HT1080 (cell line): ENCODE data around the gene SF3B2. TPM values are rescaled to one million over a fixed set of nuclear protein-coding genes. Genes with fewer than 3 reads are reported as not detected.
"Not testable (repeated sequence)": the region's sequence is repeated elsewhere in the genome, so short reads cannot be mapped to it uniquely, and the experiment has no call there.

Source experiments
- DNase-seq: peaks from one replicate; pipeline ENCODE4 v3.0.0-alpha.2; 2015; ENCODE audit warnings: low read depth
- total RNA-seq: library from RNA; depleted of rRNA; stranded (reverse); fragments of >200 nt; shearing (Covaris generic); gene quantifications from 2 replicates; pipeline ENCODE4 v1.2.3, GENCODE V29; 2014

Gene SF3B2
- total RNA-seq, 1 experiment from 2014 or later: 239 TPM

DNA sequence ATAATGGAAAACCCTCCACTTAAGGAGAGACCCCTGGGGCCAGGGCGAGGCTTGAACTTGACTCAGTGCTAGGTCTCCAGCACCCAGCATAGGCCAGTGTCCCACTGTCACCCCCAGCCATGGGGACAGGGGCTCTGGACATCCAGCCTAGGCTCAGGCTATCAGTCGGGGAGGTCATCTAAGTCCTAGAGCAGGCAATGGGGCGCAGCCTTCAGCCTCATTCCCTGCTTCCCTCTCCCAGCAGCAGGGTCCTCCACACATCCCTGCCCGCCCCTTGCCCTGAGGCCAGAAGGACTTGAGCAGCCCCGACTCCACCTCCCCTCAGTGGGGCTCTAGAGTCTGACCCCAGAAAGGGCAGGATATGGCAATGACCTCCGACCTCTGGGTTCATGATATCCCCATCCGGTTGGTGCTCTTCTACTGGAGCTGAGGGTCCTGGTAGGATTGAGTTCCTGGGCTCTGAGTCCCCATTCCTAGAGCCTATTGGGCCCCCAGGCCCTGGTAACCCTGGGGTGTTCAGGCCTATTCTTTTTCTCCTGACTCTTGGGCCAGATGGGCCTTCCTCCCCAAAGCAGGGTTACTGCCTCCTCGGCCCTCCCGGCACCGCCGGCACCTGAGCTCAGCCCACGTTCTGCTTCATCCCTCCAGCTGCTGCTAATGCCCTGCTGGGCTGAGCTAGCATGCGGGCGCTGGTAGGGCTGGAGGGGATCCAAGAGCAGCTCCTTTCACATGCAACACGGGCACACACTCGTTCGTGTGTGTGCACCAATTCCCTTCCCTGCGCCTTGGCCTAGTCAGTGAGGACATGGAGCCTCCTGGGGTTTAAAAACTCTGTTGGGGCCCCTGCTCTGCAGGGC is 36.0 kb upstream of the SF3B2 start:
- no peak for DNase-seq

DNA sequence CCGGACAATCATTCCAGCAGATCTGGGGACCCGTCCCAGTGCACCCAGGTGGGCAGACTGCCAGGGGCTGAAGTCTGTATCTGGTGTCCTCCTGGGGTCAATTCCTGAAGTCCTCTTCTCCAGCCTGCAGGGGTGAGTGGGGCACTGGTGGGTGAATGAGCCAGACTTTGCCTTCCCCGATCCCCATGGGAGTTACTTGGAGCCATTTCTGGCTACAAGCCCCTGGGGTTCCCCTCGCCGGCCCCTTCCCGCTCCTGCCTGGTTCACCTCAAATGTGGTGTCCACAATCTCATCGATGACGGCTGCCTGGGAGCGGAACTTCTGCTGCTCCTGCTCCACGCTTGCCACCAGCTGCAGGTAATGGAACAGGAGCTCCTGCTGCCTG is 35.4 kb upstream of the SF3B2 start:
- no peak for DNase-seq

DNA sequence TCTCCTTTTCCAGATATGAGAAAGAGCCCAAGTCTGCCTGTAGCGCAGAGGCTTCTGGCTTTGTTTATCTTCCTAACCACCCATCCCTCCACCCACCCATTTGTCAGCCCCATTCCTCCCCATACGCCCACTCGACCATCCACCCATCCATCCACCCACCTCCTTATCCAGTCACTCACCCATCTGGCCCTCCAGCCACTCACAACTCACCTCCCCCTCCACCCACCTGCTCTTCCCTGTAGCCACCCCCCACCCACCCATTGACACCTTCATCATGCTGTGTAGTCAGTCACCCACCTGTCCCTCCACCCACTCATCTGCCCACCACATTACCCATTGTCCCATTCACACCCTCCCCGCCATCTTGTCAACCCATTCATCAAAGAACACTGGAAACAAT is 34.8 kb upstream of the SF3B2 start:
- DNase-seq: no peak

DNA sequence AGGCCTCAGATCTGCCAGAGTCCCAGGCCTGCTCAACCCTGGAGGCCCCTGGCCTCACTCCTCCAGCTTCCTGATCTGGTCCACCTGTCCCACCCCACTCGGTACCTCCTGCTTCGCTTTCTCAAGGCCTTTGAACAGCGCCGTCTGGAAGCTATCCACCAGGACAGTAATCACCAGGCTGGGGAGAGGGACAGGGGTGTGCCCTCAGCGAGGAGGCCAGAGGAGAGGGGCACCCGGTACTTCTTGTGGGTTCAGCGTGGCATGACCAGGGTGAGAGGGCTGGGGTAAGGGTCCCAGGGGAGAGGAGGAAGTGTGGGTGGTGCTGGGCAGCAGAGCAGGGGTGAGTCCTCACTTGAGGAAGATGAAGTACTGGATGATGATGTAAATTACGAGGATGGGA is 32.0 kb upstream of the SF3B2 start:
- no peak for DNase-seq

DNA sequence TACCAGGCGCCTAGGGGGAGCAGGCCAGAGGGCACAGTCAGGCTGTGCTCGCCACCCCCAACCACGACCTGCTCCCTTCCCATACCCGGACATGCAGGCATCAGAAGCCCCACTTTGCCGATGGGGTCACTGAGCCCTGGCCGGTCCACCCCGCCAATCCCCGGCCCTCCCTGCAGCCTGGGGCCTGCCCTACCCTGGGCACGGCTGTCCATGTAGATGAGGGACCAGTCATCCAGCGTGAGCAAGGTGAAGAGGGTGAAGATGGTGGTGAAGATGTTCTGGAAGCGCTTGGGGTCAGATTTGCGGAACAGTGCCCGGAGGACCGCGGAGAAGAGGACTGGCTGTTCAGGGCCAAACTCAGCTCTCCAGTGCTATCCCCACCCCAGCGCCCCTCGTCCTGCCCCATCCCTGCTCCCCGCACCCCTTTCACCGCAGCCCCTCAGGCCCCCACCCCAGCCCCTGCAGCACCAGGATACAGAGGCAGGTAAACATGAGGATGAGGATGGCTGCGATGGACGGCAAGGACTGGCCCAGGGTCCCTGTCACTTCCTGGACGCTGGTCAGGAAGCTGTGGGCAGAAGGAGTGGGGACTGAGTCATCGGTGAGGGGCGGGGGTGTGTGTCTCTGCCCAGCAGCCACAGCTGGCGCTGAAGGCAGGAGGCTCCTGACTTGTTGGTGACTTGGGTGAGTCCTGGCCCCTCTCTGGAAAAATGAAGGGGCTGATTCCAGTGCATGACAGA is 31.4 kb upstream of the SF3B2 start:
- DNase-seq: peak; percentile 95

DNA sequence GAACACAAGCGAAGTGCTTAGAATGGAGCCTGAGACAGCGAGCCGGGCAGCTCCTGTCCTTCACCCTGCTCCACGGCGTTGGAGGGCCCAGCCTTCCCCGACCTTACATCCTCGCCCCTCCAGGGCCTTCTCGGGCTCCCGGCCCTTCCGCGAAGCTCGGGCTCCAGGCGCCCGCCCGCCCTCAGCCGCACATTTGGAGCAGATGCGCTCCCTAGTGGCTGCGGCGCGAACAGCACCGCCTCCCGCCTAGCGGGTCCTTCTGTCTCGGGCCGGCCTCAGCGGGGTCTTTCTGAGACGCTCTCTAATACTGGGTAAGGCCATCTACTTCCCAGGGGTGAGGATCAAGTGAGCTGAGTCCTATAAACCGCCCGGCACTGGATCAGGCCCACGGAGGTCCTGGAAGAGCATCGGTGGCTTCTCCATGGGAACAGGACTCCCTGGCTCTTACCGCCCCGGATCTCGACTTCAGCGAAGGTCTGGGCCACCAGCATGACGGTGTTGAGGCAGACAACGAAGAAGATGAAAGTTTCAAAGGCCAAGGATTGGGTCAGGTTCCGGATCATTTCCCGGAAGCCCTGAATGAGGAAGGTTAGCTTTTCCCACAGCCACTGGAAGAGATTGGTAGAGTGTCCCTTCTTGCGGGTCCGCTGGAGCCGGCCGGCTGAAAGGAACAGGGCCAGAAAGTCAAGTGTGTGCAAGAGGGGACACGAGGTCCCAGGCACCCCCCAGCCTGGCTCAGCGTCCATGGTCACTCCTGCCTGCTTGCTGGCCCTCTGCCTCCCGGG is 29.6 kb upstream of the SF3B2 start:
- DNase-seq: peak; percentile 55

DNA sequence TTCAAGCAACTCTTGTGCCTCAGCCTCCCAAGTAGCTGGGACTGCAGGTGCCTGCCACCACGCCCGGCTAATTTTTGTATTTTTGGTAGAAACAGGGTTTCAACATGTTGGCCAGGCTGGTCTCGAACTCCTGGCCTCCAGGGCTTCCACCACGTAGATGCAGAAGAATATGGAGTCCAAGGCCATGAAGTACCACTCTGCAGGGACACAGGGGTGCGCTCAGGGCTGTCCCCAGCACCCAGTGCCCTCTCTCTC is 29.1 kb upstream of the SF3B2 start:
- not testable (repeated sequence) for DNase-seq

DNA sequence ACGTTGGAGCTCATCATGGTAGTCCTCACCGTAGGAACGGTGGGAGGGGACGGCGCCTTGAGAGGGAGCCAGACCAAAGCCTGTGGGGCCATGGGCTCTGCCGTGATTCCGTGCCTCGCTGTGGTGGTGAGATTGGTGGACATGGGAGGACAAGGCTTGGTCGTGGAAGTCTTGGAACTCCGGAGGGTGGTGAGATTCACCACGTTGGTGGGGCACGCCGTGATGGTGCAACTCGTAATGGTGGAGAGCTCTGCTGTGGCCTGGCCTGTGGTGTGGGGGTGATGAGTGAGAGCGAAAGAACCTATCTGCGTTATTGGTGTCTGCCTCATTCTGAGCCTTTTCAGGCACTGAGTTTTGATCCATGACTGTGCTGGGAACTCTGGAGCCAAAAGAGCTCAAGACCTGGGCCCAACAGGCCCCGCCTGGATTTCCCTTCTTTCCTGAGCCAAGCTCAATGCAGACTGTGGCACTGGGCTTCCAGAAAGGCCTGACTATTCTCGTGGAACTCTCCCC is 26.1 kb upstream of the SF3B2 start, which contains the start of gene CATSPER1:
Gene CATSPER1 (minus strand): TSS at position 463 of the 513 bp plus-strand sequence. CDS start 100 bp downstream, at position 363.
- no peak for DNase-seq

DNA sequence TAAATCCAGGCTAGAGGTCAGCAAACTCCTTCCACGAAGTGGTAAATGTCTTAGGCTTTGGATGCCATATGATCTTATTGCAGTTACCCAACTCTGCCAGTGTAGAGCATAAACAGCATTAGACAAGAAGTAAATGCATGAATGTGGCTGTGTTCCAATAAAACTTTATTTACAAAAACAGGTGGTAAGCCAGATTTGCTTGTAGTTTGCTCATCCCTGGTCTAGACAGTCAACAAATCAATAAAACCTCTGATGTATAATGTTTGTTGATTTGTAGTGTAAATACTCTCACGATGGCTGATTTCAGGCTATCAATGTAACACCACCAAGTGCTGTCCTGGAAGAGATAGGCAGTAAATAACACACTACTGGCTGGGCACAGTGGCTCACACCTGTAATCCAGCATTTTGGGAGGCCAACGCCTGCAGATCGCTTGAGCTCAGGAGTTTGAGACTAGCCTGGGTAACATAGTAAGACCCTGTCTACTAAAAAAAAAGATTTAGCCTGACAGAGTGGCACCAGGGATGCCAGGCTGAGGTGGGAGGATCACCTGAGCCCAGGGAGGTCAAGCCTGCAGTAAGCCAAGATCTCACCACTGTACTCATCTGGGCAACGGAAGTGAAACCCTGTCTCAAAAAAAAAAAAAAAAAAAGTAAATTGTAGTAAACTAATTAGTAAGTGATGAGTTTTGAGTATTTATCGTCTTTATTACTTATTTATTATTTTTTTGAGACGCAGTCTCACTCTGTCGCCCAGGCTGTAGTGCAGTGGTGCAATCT is 19.0 kb upstream of the SF3B2 start:
- no peak for DNase-seq

DNA sequence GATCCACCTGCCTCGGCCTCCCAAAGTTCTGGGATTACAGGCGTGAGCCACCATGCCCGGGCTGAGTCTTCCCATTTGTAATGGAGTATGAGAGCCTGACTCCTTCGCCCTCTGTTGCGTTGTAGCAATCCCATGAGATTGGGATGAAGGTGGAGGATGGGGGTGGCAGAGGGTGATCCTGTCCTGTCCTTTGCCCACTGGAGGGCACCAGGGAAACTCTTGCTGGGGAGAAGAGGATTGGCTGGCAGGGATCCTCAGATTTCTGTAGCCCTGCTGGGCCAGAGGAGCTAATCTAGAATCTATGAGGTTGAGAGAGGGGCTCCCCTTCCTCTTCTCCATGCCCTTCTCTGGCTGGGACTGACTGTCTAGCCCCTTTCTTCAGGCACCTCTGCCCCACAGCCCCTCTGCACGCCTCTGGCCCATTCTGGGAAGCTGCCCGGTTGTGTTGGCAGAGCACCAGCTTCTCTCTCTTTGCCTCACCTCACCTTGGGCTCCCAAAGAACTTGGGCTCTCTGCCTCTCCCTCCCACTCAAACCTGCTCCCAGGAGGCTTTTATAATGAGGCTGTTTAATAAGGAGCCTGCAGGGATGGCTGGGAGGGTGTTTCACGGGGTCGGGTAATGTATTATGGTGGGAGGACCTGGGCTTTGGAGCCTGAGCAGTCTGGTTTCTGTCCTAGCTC is 16.4 kb upstream of the SF3B2 start:
- no peak for DNase-seq

DNA sequence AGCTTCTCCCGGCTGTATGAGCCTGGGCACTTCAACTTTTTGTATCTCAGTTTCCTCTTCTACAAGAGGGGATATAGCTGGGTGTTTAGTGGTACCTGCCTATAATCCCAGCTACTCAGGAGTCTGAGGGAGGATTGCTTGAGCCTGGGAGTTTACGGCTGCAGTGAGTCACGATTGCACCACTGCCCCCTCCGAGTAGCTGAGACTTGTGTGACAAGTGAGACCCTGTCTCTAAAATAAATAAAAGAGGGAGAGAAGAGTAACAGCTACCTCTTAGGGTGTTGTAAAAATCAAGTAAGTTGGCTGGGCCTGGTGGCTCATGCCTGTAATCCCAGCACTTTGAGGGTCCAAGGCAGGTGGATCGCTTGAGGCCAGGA is 15.8 kb upstream of the SF3B2 start:
- no peak for DNase-seq

DNA sequence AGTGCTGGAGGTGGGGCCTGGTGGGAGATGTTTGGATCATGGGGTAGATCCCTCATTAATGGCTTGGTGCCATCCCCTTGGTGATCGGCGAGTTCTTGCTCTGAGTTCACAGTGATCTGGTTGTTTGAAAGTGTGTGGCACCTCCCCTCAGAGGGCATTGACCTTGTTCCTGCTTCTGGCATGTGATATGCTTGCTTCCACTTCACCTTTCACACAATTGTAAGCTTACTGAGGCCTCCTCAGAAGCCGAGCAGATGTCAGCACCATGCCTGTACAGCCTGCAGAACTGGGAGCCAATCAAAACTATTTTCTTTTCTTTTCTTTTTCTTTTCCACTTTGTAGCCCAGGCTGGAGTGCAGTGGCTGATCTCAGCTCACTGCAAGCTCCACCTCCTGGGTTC is 14.8 kb upstream of the SF3B2 start:
- no peak for DNase-seq

DNA sequence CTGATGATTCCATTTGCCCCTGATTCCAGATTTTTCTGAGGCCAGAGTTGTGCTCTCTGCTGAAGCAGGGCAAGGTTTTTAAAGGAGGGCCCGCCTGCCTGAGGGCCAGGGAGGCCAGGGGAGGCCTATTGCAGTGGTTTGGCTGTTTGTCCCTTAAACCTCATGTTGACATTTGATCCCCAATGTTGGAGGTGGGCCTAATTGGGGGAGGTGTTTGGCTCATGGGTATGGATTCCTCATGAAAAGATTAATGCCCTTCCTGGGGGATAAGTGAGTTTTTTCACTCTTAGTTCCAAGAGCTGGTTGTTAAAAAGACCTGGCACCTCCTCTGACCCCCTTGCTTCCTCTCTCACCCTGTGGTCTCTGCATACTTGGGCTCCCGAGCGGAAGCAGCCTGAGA is 12.4 kb upstream of the SF3B2 start:
- no peak for DNase-seq

DNA sequence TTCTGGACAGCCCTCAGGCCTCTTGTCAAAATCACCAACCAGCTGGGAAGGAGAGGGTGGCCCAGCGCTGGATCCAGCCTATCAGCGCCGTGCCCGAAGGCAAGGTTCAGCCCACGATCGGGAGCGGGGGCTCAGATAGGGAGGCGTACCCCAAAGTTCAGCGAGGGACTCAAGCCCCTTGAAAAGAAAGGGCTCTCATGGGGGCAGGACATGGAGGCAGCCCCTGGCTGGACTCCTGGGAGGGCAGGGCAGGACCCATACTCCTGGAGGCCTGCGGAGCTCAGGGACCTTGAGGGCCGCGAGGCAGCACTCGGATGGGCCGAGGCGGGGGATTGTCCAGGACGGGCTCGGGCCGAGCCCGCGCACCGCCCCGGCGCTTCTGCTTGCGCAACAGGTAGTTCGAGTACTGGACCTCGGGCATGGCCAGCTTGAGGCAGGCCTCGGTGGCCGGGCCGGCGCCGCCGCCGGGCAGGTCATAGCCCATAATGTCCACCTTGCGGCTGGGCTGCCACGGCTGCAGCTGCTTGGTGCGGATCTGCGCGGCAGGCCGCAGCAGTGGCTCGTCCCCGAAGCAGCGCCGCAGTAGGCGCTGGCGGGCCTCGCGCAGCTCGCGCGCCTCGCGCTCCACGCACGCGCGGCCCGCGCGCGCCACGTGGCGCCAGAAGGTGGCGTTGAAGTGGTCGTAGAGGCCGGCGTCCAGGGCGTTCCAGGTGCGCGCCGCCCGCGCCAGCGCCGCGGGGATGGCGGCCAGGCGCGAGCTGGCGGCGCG is 9.8 kb upstream of the SF3B2 start:
- DNase-seq: no peak

DNA sequence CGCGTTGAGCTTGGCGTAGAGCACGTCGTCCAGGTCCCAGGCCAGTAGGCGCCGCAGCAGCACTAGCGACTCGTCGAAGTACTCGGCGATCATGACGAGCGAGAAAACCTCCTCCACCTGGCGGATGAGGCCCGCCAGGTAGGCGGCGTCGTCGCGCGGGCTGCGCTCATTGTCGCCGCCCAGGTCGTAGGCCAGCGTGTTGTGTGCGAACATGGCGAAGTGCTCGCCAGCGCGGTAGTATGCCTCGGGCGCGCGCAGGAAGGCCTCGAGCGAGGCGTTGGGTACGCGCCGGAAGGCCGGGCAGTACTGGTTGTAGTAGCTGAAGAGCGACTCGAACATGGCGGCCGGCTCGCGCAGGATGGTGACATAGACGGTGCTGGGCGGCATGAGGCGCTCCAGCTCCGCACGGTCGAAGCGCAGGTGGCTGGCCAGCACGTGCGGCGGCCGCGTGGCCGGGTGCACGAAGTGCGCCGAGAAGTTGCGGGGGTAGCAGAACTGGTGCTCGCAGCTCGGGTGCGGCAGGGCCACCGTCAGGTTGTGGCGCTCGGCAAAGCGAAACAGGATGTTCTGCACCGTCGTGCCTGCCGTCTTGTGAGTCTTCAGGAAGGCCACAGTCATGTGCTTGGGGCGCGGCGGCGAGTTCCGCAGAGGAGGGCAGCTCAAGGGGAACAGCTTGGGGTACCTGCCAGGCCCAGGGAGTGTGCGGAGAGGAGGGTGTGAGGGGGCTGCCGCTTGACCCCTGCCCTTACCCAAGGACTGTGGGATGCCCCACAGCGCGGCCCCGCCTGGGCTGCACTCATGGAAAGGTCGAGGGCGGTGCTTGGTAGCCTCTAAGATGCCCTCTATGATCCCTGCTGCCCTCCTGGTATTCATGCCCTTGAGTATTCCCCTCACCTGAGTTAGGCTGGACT is 8.9 kb upstream of the SF3B2 start:
- no peak for DNase-seq

DNA sequence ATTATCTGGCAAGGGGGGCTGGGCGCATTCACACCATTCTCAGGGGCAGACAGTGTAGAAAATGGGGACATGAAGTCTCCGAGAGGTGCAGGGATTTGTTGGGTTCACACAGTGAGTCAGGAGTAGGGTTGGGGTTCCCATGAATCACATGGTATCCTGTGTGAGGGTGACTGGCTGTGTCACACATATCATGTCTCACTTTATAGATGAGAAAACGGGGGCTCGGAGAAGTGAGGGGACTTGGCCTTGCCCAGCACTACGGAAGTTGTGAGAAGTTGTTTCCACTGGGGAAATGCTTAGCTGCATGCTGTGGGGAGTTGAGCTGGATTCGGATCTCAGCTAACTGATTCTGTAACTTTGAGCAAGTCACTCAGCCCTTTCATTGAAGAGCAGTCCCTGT is 7.4 kb upstream of the SF3B2 start:
- DNase-seq: no peak

DNA sequence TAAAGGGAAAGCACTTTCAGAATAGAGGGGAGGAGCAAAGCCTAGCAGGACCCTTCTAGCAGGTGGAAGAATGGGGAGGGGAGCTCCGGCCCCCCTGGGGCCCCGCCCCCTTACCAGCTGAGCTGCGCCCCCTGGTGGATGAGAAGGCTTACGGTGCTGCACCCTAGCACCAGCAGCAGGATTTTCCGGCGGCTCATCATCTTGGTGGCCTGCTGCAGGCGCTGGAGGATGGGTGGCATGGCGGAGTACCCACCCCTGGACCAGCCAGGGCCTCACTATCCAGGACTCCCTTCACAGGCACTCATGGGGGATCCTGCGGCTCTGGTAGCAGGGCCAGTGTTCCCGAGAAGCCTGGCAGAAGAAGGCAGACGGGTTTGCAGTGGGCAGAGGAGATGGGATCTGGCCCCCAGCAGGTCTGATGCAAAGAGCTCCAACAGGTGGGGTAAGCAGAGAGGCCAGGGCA is 7.0 kb upstream of the SF3B2 start:
- DNase-seq: peak; percentile 58

DNA sequence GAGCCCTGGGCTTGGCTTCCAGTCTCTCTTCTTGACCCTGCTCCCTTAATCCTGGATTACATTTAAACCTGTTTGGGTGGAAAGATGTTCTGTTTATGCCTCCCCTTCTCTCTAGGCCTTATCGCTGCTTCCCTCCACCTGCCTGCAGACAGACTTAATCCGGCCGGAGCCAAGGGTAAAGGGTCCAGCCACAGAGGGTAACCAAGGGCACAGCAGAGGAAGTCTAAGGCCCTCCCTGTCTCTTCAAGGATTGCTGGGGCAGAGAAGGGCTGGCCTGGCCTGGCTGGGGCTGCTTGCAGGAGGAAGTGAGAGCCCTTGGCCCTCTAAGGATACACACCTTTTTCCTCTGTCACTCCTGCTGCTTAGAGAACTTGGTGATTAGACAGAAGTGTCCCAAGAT is 5.3 kb upstream of the SF3B2 start:
- DNase-seq: no peak
